SK-N-MC (cell line): ENCODE results near the gene TYW1B.
"Not testable (repeated sequence)": the region's sequence is repeated elsewhere in the genome, so short reads cannot be mapped to it uniquely, and the experiment has no call there.

Source experiments
- EZH2 ChIP-seq: fragments of 200-600 bp; sonication (generic); IDR thresholded peaks from one replicate; pipeline ENCODE4 v1.6.1; 2017; ENCODE audit warnings: antibody characterized with exemption
- FOXP2 ChIP-seq: optimal IDR thresholded peaks from 2 replicates; pipeline ENCODE3; 2011; ENCODE audit warnings: mild to moderate bottlenecking, moderate library complexity; ENCODE audit not compliant: insufficient read depth; ENCODE audit errors: extremely low read length, control extremely low read depth

GRCh38 chr7:72806851-72807250 is 21.1 kb downstream of the TYW1B start:
- TF ChIP-seq EZH2, FOXP2: not testable (repeated sequence)
